Right cardiac atrium (tissue), 5 donors: ENCODE measurements around the gene PLPPR3. TPM values are rescaled to one million over a fixed set of nuclear protein-coding genes. Genes with fewer than 3 reads are reported as not detected.
"Not testable (repeated sequence)": the region's sequence is repeated elsewhere in the genome, so short reads cannot be mapped to it uniquely, and the experiment has no call there.

Experiments
- ATAC-seq, 2 donors: fragments of 200-7000 bp; cut with Tn5 transposase; one replicate each; pipeline versions ENCODE4 v1.8.0 to v1.9.1; 2020; ENCODE audit warnings: moderate library complexity in 2 of 2, mild to moderate bottlenecking in 1 of 2
- DNase-seq, 3 donors: peaks; one replicate each; pipeline ENCODE4 v3.0.0-alpha.2; 2020
- H3K27ac ChIP-seq: one replicate; pipeline ENCODE4 v1.5.1; 2013; ENCODE audit warnings: mild to moderate bottlenecking, low read length, control low read depth, moderate library complexity
- H3K27me3 ChIP-seq: one replicate; pipeline ENCODE4 v1.6.1; 2013; ENCODE audit not compliant: control insufficient read depth, insufficient read depth
- H3K4me1 ChIP-seq: one replicate; pipeline ENCODE4 v1.6.1; 2013; ENCODE audit warnings: low read length; ENCODE audit not compliant: control insufficient read depth, insufficient read depth
- H3K4me3 ChIP-seq: one replicate; pipeline ENCODE4 v1.5.1; 2013; ENCODE audit warnings: low read length, control low read depth
- H3K9me3 ChIP-seq: one replicate; pipeline ENCODE4 v1.6.1; 2013; ENCODE audit warnings: low read length; ENCODE audit not compliant: control insufficient read depth
- WGBS: extraction: QIAGEN DNeasy Blood & Tissue Kit; methylation state at CpG from one replicate; pipeline ENCODE4 v1.1.7; 2013; 5-methylcytosine and 5-hydroxymethylcytosine counted together
- intact Hi-C, 4 donors: fragments of 100-400 bp; cut with DNase I; formaldehyde crosslinking; loops; one replicate each; pipeline versions ENCODE4 v1.11.0 to v1.14.0; 2022 to 2023
- polyA plus RNA-seq: library from polyadenylated mRNA; stranded (reverse); fragments of 200-250 nt; gene quantifications from one replicate; pipeline ENCODE4 v1.2.3, GENCODE V29; 2013
- total RNA-seq, 4 donors: library from RNA; stranded (reverse); fragmentation: NEBNext Ultra II Directional; extraction: Animal tissue kit (Norgen Biotek cat#: 25700); gene quantifications; one replicate each; pipeline ENCODE4 v1.2.1, GENCODE V29; 2021
- donor health status: healthy with polysubstance abuse.
- donor health status: DM: no; HTN: yes; CAD: no.
- donor health status: DM: no; HTN: no; CAD: no.
- donor health status: DM: no; HTN: yes; CAD: no; lungs with severe emphysema.
- donor health status: DM: yes; HTN: yes; CAD: no.

PLPPR3 gene
- total and polyA plus RNA-seq, 5 donors: 0.05 TPM; not detected in 4

- intact Hi-C loops: loop anchor here in 2 of 4 donors (10.0 kb wide), 2 partner anchors 49 to 79 kb away; no protein-coding TSS in a partner anchor
- ATAC-seq: not testable (repeated sequence)
These were observed 32.0 kb upstream of the PLPPR3 start for GRCh38 chr19:853614-854220.

DNA sequence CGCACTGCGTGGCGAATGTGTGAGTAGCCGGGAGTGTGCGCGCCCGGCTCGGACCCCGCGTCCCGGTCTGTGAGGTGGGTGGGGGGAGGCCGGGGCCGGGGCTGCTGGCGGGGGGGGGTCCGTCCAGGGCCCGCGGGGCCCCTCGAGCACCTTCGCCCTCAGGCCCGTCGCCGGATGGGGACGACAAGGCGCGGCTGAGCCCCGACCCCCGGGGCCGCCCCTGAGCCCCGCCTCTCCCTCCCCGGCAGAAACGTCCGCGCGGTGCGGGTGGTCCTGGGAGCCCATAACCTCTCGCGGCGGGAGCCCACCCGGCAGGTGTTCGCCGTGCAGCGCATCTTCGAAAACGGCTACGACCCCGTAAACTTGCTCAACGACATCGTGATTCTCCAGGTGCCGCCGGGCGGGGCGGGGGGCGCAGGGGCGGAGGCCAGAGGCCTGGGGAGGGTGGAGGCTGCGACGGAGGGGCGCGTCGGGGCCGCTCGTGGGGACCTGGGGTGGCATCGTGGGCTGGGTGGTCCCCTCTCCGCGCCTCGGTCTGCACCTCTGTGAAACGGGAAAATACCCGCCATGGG, 31.3 kb upstream of the PLPPR3 start:
- 31% methylated on average over 67 of the region's 67 CpGs for WGBS
- no peak overlapping the region for H3K4me3 ChIP-seq
- H3K27ac ChIP-seq: no peak overlapping the region
- peak in 1 of 3 donors; percentile 38 for DNase-seq
- intact Hi-C loops: loop anchor here in 2 of 4 donors (10.0 kb wide), 2 partner anchors 48 to 78 kb away; no protein-coding TSS in a partner anchor
- H3K27me3 ChIP-seq: no peaks in the 10 kb centered on the region
- ATAC-seq: no peak
- H3K4me1 ChIP-seq: no peaks in the 10 kb centered on the region
- no peaks in the 10 kb centered on the region for H3K9me3 ChIP-seq

More at GRCh38 chr19:853614-854220, 32.0 kb upstream of the PLPPR3 start:
- H3K27ac ChIP-seq, H3K27me3 ChIP-seq, H3K4me3 ChIP-seq, H3K4me1 ChIP-seq, H3K9me3 ChIP-seq: not testable (repeated sequence)
- DNase-seq: peak in 2 of 3 donors; percentile 44 to 50
- WGBS: 81% methylated on average over 12 of the region's 17 CpGs

DNA sequence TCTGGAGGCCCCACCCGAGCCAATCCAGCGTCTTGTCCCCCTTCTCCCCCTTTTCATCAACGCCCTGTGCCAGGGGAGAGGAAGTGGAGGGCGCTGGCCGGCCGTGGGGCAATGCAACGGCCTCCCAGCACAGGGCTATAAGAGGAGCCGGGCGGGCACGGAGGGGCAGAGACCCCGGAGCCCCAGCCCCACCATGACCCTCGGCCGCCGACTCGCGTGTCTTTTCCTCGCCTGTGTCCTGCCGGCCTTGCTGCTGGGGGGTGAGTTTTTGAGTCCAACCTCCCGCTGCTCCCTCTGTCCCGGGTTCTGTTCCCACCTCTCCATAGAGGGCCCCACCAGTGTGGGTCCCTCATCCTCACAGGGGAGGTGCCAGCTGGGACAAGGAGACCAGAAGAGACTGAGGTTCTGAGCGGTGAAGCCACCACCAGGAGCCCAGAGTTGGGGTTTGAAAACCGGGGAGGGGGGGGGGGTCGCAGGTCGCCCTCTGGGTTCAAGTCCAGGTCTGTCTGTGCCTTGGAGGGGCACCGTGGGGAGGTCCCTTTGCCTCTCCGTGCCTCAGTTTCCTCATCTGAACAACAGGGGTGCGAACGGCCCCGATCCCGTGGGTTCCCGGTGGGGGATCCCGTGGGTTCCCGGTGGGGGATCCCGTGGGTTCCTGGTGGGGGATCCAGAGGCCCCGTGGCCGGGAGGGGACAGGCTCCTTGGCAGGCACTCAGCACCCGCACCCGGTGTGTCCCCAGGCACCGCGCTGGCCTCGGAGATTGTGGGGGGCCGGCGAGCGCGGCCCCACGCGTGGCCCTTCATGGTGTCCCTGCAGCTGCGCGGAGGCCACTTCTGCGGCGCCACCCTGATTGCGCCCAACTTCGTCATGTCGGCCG, 30.6 kb upstream of the PLPPR3 start, which contains the start of gene ELANE:
Gene ELANE, plus strand, starts transcription at position 168 of the 878 bp plus-strand sequence. Its CDS starts 26 bp downstream, at position 194.
- H3K27me3 ChIP-seq: no peaks in the 10 kb centered on the region
- DNase-seq: peak in 2 of 3 donors; percentile 63 to 72
- H3K4me3 ChIP-seq: no peak within 1 kb of the TSS

GRCh38 chr19:850979-851335, 29.2 kb upstream of the PLPPR3 start:
- H3K4me3 ChIP-seq: no peak overlapping the region
- H3K27me3 ChIP-seq: no peaks in the 10 kb centered on the region
- no peak for ATAC-seq

More for the DNA sequence above, 30.6 kb upstream of the PLPPR3 start, which contains the start of gene ELANE:
- 64% methylated on average over 55 of the region's 55 CpGs for WGBS
- no peak for ATAC-seq
- Histone ChIP-seq H3K27ac (peak within 1 kb of the TSS; percentile 34), H3K9me3 (no peaks in the 10 kb centered on the region), H3K4me1 (no peaks in the 10 kb centered on the region)
- intact Hi-C loops: loop anchor here in 2 of 4 donors (10.0 kb wide), 2 partner anchors 48 to 78 kb away; no protein-coding TSS in a partner anchor

GRCh38 chr19:850221-850978, 28.6 kb upstream of the PLPPR3 start:
- intact Hi-C loops: loop anchor here in 2 of 4 donors (10.0 kb wide), 2 partner anchors 46 to 76 kb away; no protein-coding TSS in a partner anchor
- Histone ChIP-seq H3K4me3 (no peak overlapping the region), H3K27ac (peak overlapping the region; percentile 34), H3K9me3 (no peaks in the 10 kb centered on the region), H3K4me1 (no peaks in the 10 kb centered on the region), H3K27me3 (no peaks in the 10 kb centered on the region)
- DNase-seq: peak; percentile 96 to 98 (median 97)
- ATAC-seq: peak; percentile 90 to 91
- WGBS: 17% methylated on average over 28 of the region's 28 CpGs

More at GRCh38 chr19:850979-851335, 29.2 kb upstream of the PLPPR3 start:
- WGBS: 30% methylated on average over 13 of the region's 13 CpGs
- Histone ChIP-seq H3K4me1 (no peaks in the 10 kb centered on the region), H3K27ac (peak overlapping the region; percentile 34), H3K9me3 (no peaks in the 10 kb centered on the region)
- DNase-seq: peak in 1 of 3 donors; percentile 31
- intact Hi-C loops: loop anchor here in 2 of 4 donors (10.0 kb wide), 2 partner anchors 46 to 76 kb away; no protein-coding TSS in a partner anchor

GRCh38 chr19:849195-849594, 27.4 kb upstream of the PLPPR3 start:
- ATAC-seq, intact Hi-C loops, H3K27ac ChIP-seq, H3K4me3 ChIP-seq, H3K9me3 ChIP-seq, H3K4me1 ChIP-seq, DNase-seq, H3K27me3 ChIP-seq: not testable (repeated sequence)
- WGBS: 84% methylated on average over 8 of the region's 8 CpGs

GRCh38 chr19:848386-848921, 26.7 kb upstream of the PLPPR3 start:
- H3K27me3 ChIP-seq: no peaks in the 10 kb centered on the region
- intact Hi-C loops: no loop called here
- peak; percentile 4 to 20 for ATAC-seq
- no peaks in the 10 kb centered on the region for H3K4me1 ChIP-seq
- WGBS: 47% methylated on average over 12 of the region's 12 CpGs
- H3K4me3 ChIP-seq: no peak overlapping the region
- peak; percentile 62 to 80 (median 80) for DNase-seq
- H3K27ac ChIP-seq: no peak overlapping the region
- no peaks in the 10 kb centered on the region for H3K9me3 ChIP-seq

DNA sequence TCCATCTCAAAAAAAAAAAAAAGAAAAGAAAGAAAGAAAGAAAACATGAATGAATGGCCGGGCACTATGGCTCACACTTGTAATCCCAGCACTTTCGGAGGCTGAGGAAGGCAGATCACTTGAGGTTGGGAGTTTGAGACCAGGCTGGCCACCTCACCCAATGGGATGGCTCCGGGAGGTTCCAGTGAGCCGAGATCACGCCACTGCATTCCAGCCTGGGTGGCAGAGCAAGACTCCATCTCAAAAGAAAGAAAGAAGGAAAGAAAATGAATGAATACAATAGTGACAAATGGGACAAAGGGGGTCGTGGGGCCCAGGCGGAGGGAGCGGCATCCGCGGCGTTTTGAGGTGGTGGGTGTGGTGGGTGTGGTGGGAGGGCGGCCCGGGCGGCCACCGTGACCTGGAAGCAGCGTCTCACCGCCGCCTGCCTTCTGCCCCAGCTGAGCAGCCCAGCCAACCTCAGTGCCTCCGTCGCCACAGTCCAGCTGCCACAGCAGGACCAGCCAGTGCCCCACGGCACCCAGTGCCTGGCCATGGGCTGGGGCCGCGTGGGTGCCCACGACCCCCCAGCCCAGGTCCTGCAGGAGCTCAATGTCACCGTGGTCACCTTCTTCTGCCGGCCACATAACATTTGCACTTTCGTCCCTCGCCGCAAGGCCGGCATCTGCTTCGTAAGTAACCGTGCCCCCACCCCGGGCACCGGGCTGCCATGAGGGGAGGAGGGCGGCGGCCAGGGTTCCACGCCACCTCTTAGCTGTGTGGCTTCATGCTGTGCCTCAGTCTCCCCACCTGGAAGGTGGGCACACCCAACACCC, 24.2 kb upstream of the PLPPR3 start:
- intact Hi-C loops: no loop called here
- no peak overlapping the region for H3K27ac ChIP-seq
- no peak for ATAC-seq
- 76% methylated on average over 37 of the region's 37 CpGs for WGBS
- H3K4me3 ChIP-seq: no peak overlapping the region
- peak in 1 of 3 donors; percentile 44 for DNase-seq
- no peaks in the 10 kb centered on the region for H3K27me3 ChIP-seq
- no peaks in the 10 kb centered on the region for H3K4me1 ChIP-seq
- no peaks in the 10 kb centered on the region for H3K9me3 ChIP-seq

DNA sequence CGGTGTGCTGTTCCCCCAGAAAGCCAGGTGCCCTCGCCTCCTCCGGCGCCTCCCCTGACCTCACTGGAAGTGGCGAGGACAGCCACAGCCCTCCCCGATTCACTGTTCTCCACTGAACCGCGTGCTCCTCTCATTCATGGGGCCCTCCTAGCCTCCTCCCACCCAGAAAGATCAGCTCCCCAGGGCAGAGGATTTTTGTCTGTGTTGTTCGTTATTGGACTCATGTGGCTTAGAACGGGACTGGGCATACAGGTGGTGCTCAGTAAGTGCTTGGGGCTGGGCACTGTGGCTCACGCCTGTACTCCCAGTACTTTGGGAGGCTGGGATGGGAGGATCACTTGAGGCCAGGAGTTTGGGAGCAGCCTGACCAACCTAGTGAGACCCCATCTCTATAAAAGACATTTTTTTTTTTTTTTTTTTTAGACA, 22.8 kb upstream of the PLPPR3 start:
- ATAC-seq: no peak
- DNase-seq: no peak
- no peaks in the 10 kb centered on the region for H3K27me3 ChIP-seq
- H3K4me3 ChIP-seq: no peak overlapping the region
- WGBS: 48% methylated on average over 11 of the region's 11 CpGs
- intact Hi-C loops: no loop called here
- H3K27ac ChIP-seq: no peak overlapping the region
- H3K9me3 ChIP-seq: no peaks in the 10 kb centered on the region
- H3K4me1 ChIP-seq: no peaks in the 10 kb centered on the region
